Measurements from ENCODE around the gene GPR61.

Gene GPR61

DNA sequence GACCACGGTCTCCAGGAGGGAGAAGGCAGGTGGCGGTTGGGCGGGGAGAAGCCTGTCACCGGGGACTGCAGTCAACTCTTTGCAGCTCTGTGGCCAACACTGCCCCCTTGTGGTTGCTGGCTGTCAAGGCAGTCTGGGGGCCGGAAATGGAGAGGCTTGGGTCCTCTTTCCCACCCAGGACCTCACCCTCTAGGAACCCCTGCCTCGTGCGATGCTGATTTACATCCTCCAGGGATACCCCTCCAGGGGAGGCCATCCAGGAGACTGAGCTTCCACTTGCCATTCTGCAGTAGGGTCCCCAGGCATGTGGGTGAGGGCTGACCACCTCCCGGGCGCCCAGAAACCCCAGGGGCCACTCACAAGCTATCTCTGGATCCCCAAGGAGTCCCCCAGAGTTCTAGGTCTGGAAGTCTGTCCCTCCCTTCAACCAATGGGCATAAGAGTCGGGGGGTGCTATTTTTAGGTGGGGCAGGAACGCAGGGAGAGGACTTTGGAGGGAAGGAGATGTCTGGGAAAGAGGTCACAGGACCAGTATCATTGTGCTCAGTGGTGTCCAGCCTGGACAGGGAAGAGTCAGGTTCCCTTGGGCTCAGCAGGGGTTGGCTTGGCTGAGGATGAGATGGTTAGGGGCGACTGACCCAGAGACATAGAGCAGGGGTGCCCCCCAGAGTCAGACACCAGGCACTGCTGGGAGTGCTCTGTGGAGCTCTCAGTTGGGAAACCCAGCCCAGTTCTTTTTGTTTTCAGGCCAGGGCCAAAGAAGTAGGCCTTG, 7.1 kb upstream of the GPR61 start:
- peak; percentile 32 to 90 (median 72) for DNase-seq

DNA sequence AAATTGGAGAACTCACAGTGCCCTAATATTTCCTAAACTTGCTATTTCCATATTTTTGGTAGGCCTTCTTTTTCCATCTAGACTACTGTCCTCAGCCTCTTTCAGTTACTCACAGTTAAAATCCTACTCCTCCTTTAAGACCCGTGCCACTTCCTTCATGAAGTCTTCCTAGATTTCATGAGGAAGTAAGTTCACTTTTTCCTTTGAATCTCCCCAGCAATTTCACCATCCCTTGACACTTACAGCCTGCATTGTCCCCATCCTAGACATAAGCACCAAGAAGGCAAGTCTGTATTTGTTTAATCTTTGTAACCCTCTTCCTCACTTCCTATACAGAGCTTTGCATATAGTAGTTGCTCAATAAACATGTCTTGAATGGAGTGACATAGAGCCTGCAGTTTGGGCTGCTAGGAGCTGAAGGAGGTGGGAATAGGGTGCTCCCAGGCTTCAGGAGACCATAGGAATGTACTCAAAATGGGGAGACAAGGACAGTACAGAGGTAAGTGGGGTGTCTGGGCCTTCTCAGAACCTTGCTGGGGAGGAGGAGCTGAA, 5.3 kb upstream of the GPR61 start:
- no peak for DNase-seq

DNA sequence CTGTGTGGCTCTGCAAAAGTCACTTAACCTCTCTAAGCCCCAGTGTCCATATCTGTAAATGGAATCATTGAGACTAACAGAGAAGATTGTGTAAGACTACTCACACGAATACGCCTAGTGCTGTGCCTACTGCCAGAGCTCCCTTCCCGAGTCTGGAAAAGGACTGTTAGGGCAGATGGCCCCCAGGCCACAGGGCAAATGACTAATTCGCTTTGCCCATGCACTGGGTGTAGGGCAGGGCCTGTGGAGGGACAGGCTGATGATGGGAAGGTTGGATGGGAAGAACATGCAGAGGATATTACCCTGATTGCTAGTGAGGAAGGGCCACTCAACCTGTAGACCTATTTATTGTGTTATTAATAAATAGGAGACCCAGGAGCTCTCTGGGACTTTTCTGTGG, 4.2 kb upstream of the GPR61 start:
- DNase-seq = peak in 1 of 51 donors; percentile 54

DNA sequence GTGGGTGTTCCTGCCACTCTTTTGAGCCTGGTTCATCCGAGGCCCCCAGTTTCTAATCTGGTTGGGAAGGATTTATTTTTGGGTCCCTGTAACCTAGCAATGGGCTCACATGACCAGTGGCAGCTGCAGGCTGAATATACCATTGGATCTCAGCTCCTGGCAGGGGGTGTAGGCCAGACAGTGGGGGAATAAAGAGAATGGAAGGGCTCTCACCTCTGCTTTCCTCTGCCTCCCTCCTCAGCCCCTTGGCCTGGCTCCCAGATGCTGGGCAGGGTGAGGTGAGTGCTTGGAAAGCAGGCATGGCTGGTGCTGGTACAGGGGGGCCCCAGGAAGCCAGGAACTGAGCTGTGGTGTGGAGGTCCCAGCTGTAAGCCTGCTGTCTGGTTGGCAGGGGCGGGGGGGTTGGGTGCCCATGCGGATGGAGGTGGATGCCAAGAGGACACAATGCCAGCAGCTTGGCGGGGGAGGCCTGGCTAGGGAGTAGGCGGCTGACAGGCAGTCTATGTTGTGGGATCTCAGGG, 3.6 kb upstream of the GPR61 start:
- DNase-seq = peak in 39 of 51 donors; percentile 13 to 82 (median 54)

DNA sequence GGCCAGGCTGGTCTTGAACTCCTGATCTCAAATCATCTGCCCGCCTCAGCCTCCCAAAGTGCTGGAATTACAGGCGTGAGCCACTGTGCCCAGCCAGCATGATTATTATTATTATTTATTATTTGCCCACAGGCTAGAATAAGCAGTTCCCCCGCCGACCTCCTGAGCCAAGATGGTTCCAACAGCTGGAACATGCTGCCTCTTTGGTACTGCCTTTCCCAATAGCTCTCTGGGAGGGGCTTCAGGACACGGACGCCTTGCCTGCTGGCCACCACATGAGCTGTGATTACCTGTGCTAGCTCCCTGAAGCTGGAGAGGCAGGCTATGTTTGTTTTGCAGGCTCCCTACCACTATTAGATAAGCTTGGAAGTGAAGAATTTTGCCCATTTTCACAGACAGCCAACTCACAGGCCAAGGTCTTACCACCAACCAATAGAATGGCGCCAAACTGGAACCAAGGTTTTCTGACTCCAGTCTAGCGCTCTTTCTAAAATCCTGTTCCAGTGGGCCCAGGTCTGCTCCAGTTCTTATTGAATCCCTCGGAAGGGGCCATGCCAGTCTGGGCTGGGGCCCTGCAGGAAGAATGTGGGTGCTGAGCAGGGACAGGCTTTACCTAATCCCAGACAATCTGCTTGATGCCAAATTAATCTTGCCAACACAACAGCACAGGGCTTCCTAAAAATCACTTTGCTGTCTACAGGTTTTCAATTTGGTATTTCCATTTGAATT, 2.1 kb upstream of the GPR61 start:
- no peak for DNase-seq

DNA sequence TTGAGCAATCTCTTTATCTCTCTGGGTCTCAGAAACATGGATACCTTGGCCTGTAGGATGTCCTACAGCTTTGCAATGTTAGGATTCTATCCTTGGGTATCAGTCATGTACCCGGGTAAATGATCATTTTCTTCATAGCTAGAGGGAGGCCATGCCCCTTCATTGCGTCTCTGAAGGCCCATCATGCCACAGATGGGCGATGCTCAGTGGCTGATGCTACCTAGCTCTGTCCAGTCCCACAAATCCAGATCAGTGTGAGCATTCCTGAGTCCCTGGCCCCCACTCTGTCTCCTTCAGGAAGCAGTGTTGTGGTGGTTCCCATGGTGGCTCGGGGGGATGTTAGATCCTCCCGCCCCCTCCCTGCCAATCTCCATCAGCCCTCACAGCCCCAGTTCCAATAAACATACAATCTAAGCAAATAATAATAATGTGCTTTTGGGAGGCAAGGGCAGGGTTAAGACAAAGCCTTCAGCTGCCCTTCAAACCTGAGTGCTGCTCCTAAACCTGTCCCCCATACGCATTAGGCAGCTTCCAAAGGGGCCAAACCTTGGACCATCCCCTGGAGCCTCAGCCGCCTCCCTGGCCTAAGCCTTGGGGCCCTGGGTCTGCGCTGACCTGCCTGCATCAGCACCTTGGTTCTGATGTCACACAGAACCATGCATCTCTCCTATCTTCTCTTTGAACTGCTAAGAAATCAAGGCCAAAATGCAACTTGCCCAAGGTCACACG, 681 bp upstream of the GPR61 start:
- DNase-seq = no peak

DNA sequence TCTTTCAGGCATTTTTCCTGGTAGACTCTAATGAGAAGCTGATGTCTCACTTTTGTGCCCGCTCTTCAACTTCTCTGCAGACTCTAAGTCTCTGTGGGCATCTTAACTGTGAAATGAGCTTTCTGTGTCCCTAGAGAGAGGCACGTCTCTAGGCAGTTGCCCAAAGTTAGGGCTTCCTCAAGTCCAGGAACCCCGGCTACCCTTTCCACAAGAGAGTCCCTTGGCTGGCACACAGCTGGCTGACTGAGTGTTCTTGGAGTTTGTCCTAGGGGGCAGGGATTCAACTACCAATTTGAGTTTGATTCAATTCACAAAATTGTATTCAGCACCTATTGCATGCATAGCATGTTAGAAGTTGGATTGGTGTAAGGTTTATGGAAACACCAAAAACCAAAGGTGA, 1.4 kb downstream of the GPR61 start:
- peak in 10 of 51 donors; percentile 10 to 43 (median 20) for DNase-seq

DNA sequence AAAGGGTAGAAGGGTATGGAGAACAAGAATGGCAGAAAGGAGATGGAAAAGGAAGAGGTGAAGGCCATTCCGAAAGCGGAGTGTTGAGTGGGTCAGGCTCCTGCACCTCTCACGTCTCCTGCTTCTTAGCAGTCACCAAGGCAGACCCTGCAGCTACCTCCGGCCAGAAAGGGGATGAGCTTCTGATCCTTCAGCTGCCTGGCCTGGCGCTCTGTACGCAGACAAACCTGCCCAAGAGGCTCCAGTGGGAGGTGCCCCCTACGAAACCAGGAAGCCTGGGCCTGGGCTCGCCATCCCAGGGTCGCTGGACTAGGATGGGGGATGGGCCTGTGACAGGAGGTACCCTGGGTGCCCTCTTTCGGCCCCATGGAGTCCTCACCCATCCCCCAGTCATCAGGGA, 3.0 kb downstream of the GPR61 start:
- DNase-seq = no peak

DNA sequence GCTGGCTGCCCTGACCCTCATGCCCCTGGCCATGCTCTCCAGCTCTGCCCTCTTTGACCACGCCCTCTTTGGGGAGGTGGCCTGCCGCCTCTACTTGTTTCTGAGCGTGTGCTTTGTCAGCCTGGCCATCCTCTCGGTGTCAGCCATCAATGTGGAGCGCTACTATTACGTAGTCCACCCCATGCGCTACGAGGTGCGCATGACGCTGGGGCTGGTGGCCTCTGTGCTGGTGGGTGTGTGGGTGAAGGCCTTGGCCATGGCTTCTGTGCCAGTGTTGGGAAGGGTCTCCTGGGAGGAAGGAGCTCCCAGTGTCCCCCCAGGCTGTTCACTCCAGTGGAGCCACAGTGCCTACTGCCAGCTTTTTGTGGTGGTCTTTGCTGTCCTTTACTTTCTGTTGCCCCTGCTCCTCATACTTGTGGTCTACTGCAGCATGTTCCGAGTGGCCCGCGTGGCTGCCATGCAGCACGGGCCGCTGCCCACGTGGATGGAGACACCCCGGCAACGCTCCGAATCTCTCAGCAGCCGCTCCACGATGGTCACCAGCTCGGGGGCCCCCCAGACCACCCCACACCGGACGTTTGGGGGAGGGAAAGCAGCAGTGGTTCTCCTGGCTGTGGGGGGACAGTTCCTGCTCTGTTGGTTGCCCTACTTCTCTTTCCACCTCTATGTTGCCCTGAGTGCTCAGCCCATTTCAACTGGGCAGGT, 3.8 kb downstream of the GPR61 start:
- DNase-seq = no peak

DNA sequence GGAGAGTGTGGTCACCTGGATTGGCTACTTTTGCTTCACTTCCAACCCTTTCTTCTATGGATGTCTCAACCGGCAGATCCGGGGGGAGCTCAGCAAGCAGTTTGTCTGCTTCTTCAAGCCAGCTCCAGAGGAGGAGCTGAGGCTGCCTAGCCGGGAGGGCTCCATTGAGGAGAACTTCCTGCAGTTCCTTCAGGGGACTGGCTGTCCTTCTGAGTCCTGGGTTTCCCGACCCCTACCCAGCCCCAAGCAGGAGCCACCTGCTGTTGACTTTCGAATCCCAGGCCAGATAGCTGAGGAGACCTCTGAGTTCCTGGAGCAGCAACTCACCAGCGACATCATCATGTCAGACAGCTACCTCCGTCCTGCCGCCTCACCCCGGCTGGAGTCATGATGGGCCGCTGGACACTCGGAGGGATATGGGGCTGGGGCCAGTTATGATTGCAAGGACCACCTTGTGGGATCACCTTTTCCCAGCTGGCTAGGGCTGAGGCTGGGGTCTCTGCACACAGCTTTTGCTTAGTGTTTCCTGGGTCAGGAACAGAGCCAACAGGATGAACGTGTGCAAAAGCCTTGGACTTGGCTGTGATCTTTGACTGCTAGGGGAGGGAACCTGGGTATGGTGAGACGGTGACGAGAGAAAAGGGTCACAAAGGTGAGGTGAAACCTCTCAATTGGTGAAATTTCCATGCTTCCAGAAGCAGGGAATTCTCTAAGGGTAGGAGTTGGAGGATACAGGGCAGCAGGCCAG, 4.5 kb downstream of the GPR61 start:
- no peak for DNase-seq

DNA sequence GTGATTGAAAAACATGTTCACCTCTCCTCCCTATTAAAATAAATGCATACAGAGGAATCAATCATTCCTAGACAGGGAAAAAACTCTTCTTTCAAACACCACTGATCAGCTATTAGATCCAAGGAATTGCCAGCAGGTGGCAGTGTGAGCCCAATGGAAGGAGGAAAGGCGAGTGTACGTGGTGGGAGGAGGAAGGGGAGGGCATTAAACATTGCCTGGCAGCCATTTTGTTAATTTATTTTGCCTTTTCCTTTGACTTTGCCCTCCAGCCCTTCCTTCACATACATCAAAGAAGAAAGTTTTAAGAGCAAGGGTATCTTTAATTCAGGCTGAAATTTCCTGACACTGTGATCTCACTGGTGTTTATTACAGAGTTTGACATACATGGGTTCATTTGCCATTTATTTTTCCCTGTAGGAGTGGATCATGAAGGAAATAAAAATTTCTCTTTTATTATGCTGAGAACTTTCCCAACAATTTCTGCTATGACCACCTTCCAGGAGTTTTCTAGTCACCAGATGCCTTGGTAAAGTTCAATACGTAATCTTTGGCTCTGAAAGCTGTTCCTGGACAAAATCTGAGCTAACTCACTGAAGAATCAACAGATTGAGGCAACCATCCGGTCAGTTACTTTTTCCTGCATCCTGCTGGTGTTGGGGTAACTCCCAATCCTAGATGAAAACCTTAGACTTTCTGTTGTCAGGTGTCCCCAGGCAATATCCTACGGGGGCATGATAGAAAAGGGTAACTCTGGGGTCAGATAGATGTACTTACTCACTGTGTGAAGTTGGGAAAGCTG, 6.8 kb downstream of the GPR61 start:
- DNase-seq = peak in 45 of 51 donors; percentile 25 to 90 (median 72)

DNA sequence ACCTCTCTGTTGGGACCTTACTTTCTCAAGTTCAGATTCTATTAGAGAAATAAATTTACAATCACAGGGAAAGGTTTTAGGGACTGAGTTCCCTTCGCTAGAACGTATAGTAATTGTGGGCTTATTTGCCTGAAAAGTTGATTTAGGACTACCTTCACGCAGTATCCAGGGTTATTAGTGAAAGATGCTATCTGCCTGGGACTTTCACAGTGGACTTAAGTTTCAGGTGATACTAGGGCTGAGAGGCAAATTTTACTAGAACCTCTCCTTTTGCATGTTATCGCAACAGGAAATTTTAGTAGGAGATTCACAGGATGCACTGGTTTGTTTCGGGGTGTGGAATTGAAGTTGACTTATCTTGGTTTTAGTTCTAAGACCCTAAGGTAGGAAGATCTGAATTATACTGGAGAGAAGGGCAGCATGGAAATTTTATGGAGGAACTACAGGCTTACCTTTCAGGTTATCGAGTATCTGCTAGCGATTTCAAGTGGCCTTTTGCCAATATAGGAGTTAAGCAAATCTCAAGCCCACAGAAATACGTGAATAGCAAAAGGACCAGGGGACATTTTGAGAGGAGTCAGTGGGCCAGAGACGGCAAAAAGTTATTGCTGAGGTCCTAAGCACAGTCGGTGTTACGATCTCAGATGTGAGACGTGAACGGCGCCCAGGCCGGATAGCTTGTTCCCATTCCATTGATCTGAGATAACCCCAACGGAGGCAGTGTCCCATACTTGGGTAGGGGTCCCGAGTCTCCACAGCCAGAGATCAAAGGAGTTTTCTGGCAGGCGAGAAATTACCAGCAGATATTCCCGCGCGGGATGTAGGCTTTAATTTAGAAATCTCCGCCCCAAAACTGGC, 8.0 kb downstream of the GPR61 start:
- DNase-seq = peak in 3 of 51 donors; percentile 28 to 66 (median 46)

DNA sequence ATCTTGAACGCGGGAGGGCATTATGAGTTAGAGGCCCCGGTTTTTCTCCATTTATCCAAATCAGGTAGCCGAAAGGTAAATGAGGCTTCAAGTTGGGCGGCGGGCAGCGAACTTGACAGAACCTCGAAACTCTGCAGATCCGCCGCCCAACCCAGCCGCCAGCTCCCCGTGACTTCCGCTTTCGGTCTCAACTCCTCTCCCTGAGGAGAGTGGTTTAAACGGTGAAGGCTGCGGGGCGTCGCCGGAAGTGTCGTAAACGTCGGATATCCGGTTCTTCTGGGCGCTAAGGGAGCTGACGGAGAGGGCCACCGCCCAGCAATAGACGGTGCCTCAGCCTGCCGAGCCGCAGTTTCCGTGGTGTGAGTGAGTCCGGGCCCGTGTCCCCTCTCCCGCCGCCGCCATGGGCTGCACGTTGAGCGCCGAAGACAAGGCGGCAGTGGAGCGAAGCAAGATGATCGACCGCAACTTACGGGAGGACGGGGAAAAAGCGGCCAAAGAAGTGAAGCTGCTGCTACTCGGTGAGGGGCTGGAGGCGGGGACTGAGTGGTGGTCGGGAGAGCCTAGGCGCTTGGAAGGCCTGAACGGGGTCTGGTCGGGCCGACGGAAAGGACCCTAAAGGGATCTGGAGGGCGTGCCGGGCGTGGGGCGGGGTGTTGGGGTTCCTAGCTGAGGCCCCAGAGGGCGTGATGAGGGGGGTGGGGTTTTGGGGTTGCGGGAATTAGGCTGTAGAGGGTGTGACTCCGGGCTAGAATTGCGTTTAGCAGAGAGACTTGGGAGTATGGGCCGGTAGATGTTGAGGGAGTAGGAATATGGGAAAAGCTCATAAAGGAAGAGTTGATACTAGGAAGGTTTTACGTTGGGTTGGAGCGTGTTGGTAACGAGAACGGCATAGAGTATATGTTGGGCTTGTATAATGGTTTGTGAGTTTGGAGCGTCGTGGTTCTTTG, 8.9 kb downstream of the GPR61 start, which contains the start of gene GNAI3:
TSS of gene GNAI3 (plus strand) at position 295 of the 947 bp plus-strand sequence. CDS start at position 401, 106 bp downstream.
- DNase-seq = peak; percentile 45 to 98 (median 94)

DNA sequence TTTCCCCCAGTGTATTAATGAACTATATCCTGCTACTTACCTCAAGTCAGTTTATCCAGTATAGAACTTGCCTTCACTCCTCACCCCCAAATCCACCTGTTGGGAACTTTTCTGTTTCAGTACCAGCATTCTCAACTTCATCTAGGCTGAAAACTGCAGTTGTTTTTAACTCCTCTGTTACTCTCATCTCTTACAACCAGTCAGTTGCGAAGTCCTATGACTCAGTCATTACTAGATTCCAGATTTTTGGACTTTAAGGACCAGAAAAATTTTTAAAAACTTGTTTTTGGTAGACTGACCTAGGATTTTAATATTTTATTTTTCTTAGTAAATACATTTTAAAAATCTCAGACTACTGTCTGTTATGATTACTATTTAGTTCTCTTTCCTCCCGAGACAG, 16.9 kb downstream of the GPR61 start:
- no peak for DNase-seq

DNA sequence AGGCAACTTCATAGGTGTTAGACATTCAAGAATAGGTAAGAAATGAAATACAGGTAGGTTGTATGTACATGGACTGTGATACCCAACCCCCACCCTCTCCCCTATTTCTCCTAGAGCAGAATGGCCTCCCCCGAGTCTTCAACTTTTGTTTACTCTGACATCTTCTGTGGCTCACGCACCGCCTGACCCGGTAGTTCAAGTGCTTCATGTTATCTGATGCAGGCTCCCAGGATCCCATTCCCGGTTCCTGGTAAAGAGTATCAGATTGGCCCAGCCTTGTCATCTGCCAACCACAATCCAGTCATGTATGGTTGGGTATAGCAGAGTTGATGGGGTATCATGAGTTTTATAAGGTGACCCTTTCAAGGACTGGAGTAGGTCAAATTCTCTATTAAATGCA, 17.8 kb downstream of the GPR61 start:
- DNase-seq = no peak

DNA sequence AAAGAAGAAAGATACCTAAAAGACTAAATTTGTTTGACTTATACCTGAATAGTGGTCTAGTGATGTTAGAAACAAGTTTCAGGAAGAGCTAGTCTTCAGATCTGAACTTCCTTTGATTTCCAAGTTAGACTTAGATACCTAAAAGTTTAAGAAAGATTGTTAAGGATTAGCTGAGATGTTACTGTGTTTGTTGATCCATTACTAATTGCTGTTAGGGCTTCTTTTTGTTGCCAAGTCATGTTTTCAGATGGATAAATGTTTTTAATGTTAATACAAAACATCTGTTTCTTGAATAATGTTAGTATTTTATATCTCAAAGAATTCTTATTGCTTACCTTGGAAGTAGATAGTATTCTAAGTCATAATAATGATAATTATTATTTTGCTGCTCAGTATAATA, 20.3 kb downstream of the GPR61 start:
- no peak for DNase-seq
